Mucosa of descending colon (tissue), 3 donors: ENCODE data around the gene L3MBTL3. TPM values are rescaled to one million over a fixed set of nuclear protein-coding genes. Genes with fewer than 3 reads are reported as not detected.

Experiments used
- ATAC-seq: fragments of 200-7000 bp; cut with Tn5 transposase; one replicate; pipeline ENCODE4 v1.9.1; 2020; ENCODE audit warnings: mild to moderate bottlenecking, moderate library complexity
- DNase-seq, 3 donors: peaks; one replicate each; pipeline ENCODE4 v3.0.0-alpha.2; 2020
- H3K36me3 ChIP-seq: fragments of 200-600 bp; one replicate; pipeline ENCODE4 v1.8.0; 2021; ENCODE audit warnings: low read depth, mild to moderate bottlenecking
- H3K4me1 ChIP-seq: fragments of 200-600 bp; one replicate; pipeline ENCODE4 v1.8.0; 2021; ENCODE audit warnings: low read depth, mild to moderate bottlenecking
- H3K4me3 ChIP-seq: fragments of 200-600 bp; one replicate; pipeline ENCODE4 v1.8.0; 2021; ENCODE audit warnings: mild to moderate bottlenecking
- H3K9me3 ChIP-seq: fragments of 200-600 bp; one replicate; pipeline ENCODE4 v1.8.0; 2021; ENCODE audit warnings: mild to moderate bottlenecking
- CTCF ChIP-seq: fragments of 200-600 bp; IDR thresholded peaks from one replicate; pipeline ENCODE4 v1.8.0; 2022; ENCODE audit warnings: antibody characterized with exemption, mild to moderate bottlenecking
- intact Hi-C, 2 donors: fragments of 100-400 bp; cut with DNase I in 1 of 2; cut with micrococcal nuclease in 1 of 2; formaldehyde crosslinking; loops; one replicate each; pipeline versions ENCODE4 v1.11.0 to v1.11.1; 2022; cut with DNase I, micrococcal nuclease
- total RNA-seq, 3 donors: library from RNA; stranded (reverse); fragmentation: NEBNext Ultra II Directional in 2 of 3; extraction: Animal tissue kit (Norgen Biotek cat#: 25700) in 2 of 3; gene quantifications; one replicate each; pipeline versions ENCODE4 v1.2.1 to v1.2.4, GENCODE V29; 2021 to 2023
- donor health status: DM: no; HTN: no; CAD: no; lungs with moderate emphysema.
- donor health status: DM: no; HTN: no; CAD: no.
- donor health status: DM: no; HTN: yes; CAD: no.

L3MBTL3 gene
- total RNA-seq, 3 donors from 2014 or later: 9.2 to 13.0 (median 11.1) TPM

- intact Hi-C loops: no loop called here
- no peaks in the 10 kb centered on the region for H3K9me3 ChIP-seq
- DNase-seq (no peak), ATAC-seq (no peak)
- H3K36me3 ChIP-seq: no peaks in the 10 kb centered on the region
- H3K4me3 ChIP-seq: no peak overlapping the region
- H3K4me1 ChIP-seq: no peaks in the 10 kb centered on the region
- TF ChIP-seq CTCF: no peak
These were observed 17.6 kb upstream of the L3MBTL3 start for GRCh38 chr6:130000526-130001421.

GRCh38 chr6:130008236-130008873, 10.0 kb upstream of the L3MBTL3 start:
- no peak for DNase-seq
- no peaks in the 10 kb centered on the region for H3K36me3 ChIP-seq
- no peaks in the 10 kb centered on the region for H3K9me3 ChIP-seq
- H3K4me3 ChIP-seq: no peak overlapping the region
- H3K4me1 ChIP-seq: no peaks in the 10 kb centered on the region
- no peak for TF ChIP-seq CTCF
- intact Hi-C loops: no loop called here
- ATAC-seq: no peak

GRCh38 chr6:130009146-130009545, 9.2 kb upstream of the L3MBTL3 start:
- Histone ChIP-seq H3K4me1 (no peaks in the 10 kb centered on the region), H3K4me3 (no peak overlapping the region), H3K36me3 (no peaks in the 10 kb centered on the region), H3K9me3 (no peaks in the 10 kb centered on the region)
- intact Hi-C loops: no loop called here
- ATAC-seq: no peak
- no peak for DNase-seq
- no peak for TF ChIP-seq CTCF

- intact Hi-C loops: no loop called here
- DNase-seq: no peak
- TF ChIP-seq CTCF: no peak
- Histone ChIP-seq H3K36me3 (no peaks in the 10 kb centered on the region), H3K4me3 (no peak overlapping the region), H3K4me1 (no peaks in the 10 kb centered on the region), H3K9me3 (no peaks in the 10 kb centered on the region)
- no peak for ATAC-seq
These were observed 8.0 kb upstream of the L3MBTL3 start for GRCh38 chr6:130010387-130010786.

- TF ChIP-seq CTCF: no peak
- Histone ChIP-seq H3K36me3 (no peaks in the 10 kb centered on the region), H3K4me3 (no peak overlapping the region), H3K9me3 (no peaks in the 10 kb centered on the region), H3K4me1 (no peaks in the 10 kb centered on the region)
- DNase-seq: no peak
- no peak for ATAC-seq
- intact Hi-C loops: no loop called here
These were observed 5.7 kb upstream of the L3MBTL3 start for GRCh38 chr6:130012728-130013127.
